ENCODE results near the gene FBLN1.

DNA sequence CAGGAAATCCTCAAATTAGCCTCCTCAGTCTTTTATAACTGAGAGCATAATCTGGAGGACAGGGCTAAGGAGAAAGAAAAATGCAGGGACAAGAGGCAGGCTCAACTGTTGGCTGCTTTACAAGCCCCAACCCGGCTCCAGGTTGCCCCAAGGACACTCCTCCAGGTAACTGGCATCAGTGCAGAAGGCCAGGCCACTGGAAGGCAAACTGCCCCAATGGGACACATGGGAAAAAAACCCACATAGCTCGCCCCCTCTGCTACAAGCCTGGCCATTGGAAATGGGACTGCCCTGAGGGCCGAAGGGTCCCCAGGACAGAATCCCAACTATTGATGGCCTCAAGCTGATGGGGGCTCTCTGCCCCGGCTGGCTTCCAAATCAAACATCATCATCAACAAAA, 17.9 kb upstream of the FBLN1 start:
- TF ChIP-seq RAD21 (conservative IDR thresholded peaks at IDR 0.05) (no peak), EP300 (conservative IDR thresholded peaks at IDR 0.05; ENCODE audit: poor library complexity, severe bottlenecking) (no peak), EZH2 (IDR thresholded peaks at IDR 0.05; ENCODE audit: borderline replicate concordance, insufficient read depth, low read length, poor library complexity, severe bottlenecking) (no peak), TAF1 (IDR thresholded peaks at IDR 0.05; ENCODE audit: low read depth) (no peak), POLR2AphosphoS5 (IDR thresholded peaks at IDR 0.05) (no peak)
- TF ChIP-seq, protein P1, sequence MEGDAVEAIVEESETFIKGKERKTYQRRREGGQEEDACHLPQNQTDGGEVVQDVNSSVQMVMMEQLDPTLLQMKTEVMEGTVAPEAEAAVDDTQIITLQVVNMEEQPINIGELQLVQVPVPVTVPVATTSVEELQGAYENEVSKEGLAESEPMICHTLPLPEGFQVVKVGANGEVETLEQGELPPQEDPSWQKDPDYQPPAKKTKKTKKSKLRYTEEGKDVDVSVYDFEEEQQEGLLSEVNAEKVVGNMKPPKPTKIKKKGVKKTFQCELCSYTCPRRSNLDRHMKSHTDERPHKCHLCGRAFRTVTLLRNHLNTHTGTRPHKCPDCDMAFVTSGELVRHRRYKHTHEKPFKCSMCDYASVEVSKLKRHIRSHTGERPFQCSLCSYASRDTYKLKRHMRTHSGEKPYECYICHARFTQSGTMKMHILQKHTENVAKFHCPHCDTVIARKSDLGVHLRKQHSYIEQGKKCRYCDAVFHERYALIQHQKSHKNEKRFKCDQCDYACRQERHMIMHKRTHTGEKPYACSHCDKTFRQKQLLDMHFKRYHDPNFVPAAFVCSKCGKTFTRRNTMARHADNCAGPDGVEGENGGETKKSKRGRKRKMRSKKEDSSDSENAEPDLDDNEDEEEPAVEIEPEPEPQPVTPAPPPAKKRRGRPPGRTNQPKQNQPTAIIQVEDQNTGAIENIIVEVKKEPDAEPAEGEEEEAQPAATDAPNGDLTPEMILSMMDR (IDR thresholded peaks at IDR 0.05; ENCODE audit: poor library complexity, severe bottlenecking): no peak
- TF ChIP-seq, protein P2, sequence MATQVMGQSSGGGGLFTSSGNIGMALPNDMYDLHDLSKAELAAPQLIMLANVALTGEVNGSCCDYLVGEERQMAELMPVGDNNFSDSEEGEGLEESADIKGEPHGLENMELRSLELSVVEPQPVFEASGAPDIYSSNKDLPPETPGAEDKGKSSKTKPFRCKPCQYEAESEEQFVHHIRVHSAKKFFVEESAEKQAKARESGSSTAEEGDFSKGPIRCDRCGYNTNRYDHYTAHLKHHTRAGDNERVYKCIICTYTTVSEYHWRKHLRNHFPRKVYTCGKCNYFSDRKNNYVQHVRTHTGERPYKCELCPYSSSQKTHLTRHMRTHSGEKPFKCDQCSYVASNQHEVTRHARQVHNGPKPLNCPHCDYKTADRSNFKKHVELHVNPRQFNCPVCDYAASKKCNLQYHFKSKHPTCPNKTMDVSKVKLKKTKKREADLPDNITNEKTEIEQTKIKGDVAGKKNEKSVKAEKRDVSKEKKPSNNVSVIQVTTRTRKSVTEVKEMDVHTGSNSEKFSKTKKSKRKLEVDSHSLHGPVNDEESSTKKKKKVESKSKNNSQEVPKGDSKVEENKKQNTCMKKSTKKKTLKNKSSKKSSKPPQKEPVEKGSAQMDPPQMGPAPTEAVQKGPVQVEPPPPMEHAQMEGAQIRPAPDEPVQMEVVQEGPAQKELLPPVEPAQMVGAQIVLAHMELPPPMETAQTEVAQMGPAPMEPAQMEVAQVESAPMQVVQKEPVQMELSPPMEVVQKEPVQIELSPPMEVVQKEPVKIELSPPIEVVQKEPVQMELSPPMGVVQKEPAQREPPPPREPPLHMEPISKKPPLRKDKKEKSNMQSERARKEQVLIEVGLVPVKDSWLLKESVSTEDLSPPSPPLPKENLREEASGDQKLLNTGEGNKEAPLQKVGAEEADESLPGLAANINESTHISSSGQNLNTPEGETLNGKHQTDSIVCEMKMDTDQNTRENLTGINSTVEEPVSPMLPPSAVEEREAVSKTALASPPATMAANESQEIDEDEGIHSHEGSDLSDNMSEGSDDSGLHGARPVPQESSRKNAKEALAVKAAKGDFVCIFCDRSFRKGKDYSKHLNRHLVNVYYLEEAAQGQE (IDR thresholded peaks at IDR 0.05; ENCODE audit: borderline replicate concordance): no peak

All from neural cell (in vitro differentiated cells).